Fibroblast of lung (primary cell): Measurements from ENCODE around the gene UBL5. TPM values are rescaled to one million over a fixed set of nuclear protein-coding genes. Genes with fewer than 3 reads are reported as not detected.
"Not testable (repeated sequence)": the region's sequence is repeated elsewhere in the genome, so short reads cannot be mapped to it uniquely, and the experiment has no call there.

Experiments
- DNase-seq, 2 donors: peaks; one replicate each; pipeline versions ENCODE4 v3.0.0 to v3.0.0-alpha.2; 2010; ENCODE audit warnings: low read depth in 2 of 2
- H2AFZ ChIP-seq: 2 replicates; pipeline ENCODE4 v1.5.1; 2012; ENCODE audit warnings: low read length, control low read depth, inconsistent platforms
- H3K27ac ChIP-seq: 2 replicates; pipeline ENCODE4 v1.5.1; 2011; ENCODE audit warnings: low read length, control low read depth; ENCODE audit not compliant: insufficient read depth
- H3K27me3 ChIP-seq: 2 replicates; pipeline ENCODE4 v1.5.1; 2011; ENCODE audit warnings: mild to moderate bottlenecking, low read length; ENCODE audit not compliant: control insufficient read depth, insufficient read depth
- H3K36me3 ChIP-seq: 2 replicates; pipeline ENCODE4 v1.5.1; 2011; ENCODE audit warnings: low read length; ENCODE audit not compliant: control insufficient read depth, insufficient read depth
- H3K4me1 ChIP-seq: 2 replicates; pipeline ENCODE4 v1.5.1; 2011; ENCODE audit warnings: low read length; ENCODE audit not compliant: control insufficient read depth, insufficient read depth; ENCODE audit errors: extremely low read depth
- H3K4me2 ChIP-seq: 2 replicates; pipeline ENCODE4 v1.5.1; 2011; ENCODE audit warnings: low read length, control low read depth; ENCODE audit not compliant: insufficient read depth; ENCODE audit errors: extremely low read depth
- H3K4me3 ChIP-seq, 4 experiments: fragments of 200-600 bp in 1 of 4; sonication (generic) in 1 of 4; replicated peaks in 1 of 4; 2 replicates each; pipeline ENCODE4 v1.5.1; 2011 to 2016; ENCODE audit warnings: low read length in 4 of 4, low read depth in 3 of 4, mild to moderate bottlenecking in 3 of 4, control low read depth in 2 of 4, inconsistent platforms in 1 of 4, mixed read lengths in 1 of 4; ENCODE audit not compliant: insufficient read depth in 1 of 4; ENCODE audit errors: control extremely low read depth in 1 of 4
- H3K79me2 ChIP-seq: 2 replicates; pipeline ENCODE4 v1.5.1; 2012; ENCODE audit warnings: mild to moderate bottlenecking, low read length, inconsistent platforms; ENCODE audit not compliant: control insufficient read depth, insufficient read depth
- H3K9ac ChIP-seq: 2 replicates; pipeline ENCODE4 v1.5.1; 2011; ENCODE audit warnings: mild to moderate bottlenecking, low read length, control low read depth; ENCODE audit not compliant: insufficient read depth
- H3K9me3 ChIP-seq: 2 replicates; pipeline ENCODE4 v1.5.1; 2012; ENCODE audit warnings: low read depth, low read length; ENCODE audit not compliant: control insufficient read depth, insufficient read depth
- H4K20me1 ChIP-seq: 2 replicates; pipeline ENCODE4 v1.5.1; 2011; ENCODE audit warnings: low read length; ENCODE audit not compliant: control insufficient read depth, insufficient read depth; ENCODE audit errors: extremely low read depth
- EZH2 ChIP-seq: IDR thresholded peaks from 2 replicates; pipeline ENCODE4 v1.5.1; 2012; ENCODE audit warnings: low read length, control low read depth, mild to moderate bottlenecking; ENCODE audit errors: missing control alignments
- polyA minus RNA-seq: library from RNA; depleted of rRNA, polyadenylated mRNA; stranded (reverse); fragments of >200 nt; gene quantifications from 2 replicates; pipeline ENCODE4 v1.2.3, GENCODE V29; 2011; ENCODE audit warnings: low replicate concordance
- polyA plus RNA-seq, 2 donors: library from polyadenylated mRNA; depleted of rRNA in 1 of 2; stranded (reverse) in 1 of 2; unstranded in 1 of 2; fragments of >200 nt; gene quantifications; 2 replicates each; pipeline ENCODE4 v1.2.1, GENCODE V29; 2011 to 2012; ENCODE audit warnings: missing spikeins in 1 of 2
- total RNA-seq: library from RNA; depleted of rRNA; stranded (reverse); fragments of >200 nt; gene quantifications from 2 replicates; pipeline ENCODE4 v1.2.1, GENCODE V29; 2014
- TF ChIP-seq, protein P1 (sequence below), 2 donors: IDR thresholded peaks in 1 of 2; conservative IDR thresholded peaks in 1 of 2; 1 replicate in 1 of 2; 2 replicates in 1 of 2; pipeline ENCODE4 v1.5.1; 2011 to 2012; ENCODE audit warnings: low read length in 2 of 2, control low read depth in 1 of 2, inconsistent platforms in 1 of 2, low read depth in 1 of 2, mild to moderate bottlenecking in 1 of 2

UBL5 gene
- total RNA-seq: 151 and 154 TPM in 2 replicates
- polyA plus RNA-seq: 1,038 and 1,336 TPM in 2 replicates
- 594 and 704 TPM in 2 replicates for polyA plus RNA-seq (2012)
- 55.7 and 76.6 TPM in 2 replicates for polyA minus RNA-seq

DNA sequence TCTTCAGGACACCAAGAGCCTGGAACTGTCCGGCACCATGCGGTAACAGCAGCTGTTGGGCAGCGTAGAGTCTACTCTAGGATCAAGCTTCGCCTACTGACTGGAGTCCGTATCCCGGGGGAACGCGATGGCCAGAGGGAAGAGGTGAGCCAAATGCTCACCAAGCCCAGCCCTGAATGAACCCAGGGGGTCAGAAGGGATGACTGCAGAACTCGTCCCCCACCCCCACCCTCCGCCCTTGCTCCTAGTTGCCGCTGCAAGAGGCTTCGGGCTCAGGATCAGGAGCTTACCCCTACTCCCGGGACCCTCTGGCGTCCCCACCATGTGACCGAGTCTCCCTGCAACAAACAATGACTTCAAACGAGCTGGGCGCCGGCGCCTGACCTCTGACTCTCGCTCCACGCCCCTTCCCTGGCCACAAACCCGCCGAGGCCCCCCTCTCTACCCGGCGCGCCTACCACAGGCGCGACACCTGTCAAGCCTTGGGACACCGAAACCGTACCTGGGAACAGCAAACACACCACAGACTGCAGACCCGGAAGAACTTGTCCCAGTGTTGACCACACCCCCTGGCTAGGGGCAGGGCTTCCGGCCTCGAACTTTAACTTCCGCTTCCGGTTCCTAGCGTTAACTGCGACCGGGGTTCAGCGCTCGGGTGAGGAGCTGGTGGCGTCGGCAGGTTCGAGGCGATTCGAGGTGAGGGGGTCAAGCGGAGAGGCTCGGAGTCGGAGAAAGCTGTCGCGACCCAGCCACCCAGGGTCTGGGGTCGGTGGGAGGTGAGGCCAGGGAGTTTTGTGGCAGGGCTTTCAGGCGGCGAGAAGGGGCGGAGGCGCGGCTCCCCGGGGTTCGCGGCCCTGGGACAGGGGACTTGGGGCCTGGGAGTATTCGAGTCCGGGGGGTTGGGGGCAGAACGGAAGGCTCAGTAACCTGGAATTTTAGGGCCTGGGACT lies at the start of gene UBL5:
TSS of gene UBL5 (plus strand) at position 630 of the 950 bp plus-strand sequence. CDS start 420 bp downstream, outside the sequence.
- peak within 1 kb of the TSS; percentile 88 to 100 (median 96) for H3K4me3 ChIP-seq
- TF ChIP-seq, protein P1, sequence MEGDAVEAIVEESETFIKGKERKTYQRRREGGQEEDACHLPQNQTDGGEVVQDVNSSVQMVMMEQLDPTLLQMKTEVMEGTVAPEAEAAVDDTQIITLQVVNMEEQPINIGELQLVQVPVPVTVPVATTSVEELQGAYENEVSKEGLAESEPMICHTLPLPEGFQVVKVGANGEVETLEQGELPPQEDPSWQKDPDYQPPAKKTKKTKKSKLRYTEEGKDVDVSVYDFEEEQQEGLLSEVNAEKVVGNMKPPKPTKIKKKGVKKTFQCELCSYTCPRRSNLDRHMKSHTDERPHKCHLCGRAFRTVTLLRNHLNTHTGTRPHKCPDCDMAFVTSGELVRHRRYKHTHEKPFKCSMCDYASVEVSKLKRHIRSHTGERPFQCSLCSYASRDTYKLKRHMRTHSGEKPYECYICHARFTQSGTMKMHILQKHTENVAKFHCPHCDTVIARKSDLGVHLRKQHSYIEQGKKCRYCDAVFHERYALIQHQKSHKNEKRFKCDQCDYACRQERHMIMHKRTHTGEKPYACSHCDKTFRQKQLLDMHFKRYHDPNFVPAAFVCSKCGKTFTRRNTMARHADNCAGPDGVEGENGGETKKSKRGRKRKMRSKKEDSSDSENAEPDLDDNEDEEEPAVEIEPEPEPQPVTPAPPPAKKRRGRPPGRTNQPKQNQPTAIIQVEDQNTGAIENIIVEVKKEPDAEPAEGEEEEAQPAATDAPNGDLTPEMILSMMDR (conservative IDR thresholded peaks at IDR 0.05 in 1 of 2, IDR thresholded peaks at IDR 0.05 in 1 of 2; ENCODE audit: low read depth in 1 of 2, low read length in 2 of 2): no peak
- TF ChIP-seq EZH2: no peak
- H3K27me3 ChIP-seq: no peaks in the 10 kb centered on the region
- H3K9ac ChIP-seq: peak within 1 kb of the TSS; percentile 87
- no peaks in the 10 kb centered on the region for H3K9me3 ChIP-seq
- peak; percentile 77 to 84 for DNase-seq
- H4K20me1 ChIP-seq: peaks cover 3% of the 10 kb centered on the region
- H3K79me2 ChIP-seq: peaks cover 35% of the 10 kb centered on the region
- H3K27ac ChIP-seq: peak within 1 kb of the TSS; percentile 73
- peaks cover 3% of the 10 kb centered on the region for H3K36me3 ChIP-seq
- peaks cover 6% of the 10 kb centered on the region for H3K4me1 ChIP-seq
- peak within 1 kb of the TSS; percentile 95 for H3K4me2 ChIP-seq
- peak within 1 kb of the TSS; percentile 84 for H2AFZ ChIP-seq

DNA sequence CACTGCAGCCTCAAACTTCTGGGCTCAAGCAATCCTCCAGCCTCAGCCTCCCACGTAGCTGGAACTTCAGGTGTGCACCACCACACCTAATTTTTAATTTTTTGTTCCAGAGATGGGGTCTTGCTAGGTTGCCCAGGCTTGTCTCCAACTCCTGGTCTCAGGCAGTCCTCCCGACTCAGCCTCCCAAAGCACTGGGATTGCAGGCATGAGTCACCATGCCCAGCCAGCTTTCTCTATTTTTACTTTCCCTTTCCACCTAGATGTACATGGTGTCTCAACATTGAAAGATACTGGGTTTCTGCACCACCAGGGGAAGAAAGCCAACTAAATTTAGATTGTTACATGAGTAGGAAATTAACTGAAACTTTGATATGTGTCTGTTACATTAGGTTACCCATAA lies 45.4 kb upstream of the UBL5 start:
- Histone ChIP-seq H3K4me1 (no peaks in the 10 kb centered on the region), H3K27ac (no peak overlapping the region), H3K4me2 (no peak overlapping the region), H3K27me3 (no peaks in the 10 kb centered on the region), H3K9ac (no peak overlapping the region), H3K9me3 (no peaks in the 10 kb centered on the region), H4K20me1 (no peaks in the 10 kb centered on the region), H3K36me3 (no peaks in the 10 kb centered on the region), H2AFZ (no peak overlapping the region), H3K79me2 (no peaks in the 10 kb centered on the region), H3K4me3 (no peak overlapping the region)
- TF ChIP-seq EZH2: no peak
- TF ChIP-seq, protein P1 (conservative IDR thresholded peaks at IDR 0.05 in 1 of 2, IDR thresholded peaks at IDR 0.05 in 1 of 2; ENCODE audit: low read depth in 1 of 2, low read length in 2 of 2): no peak
- DNase-seq: no peak

DNA sequence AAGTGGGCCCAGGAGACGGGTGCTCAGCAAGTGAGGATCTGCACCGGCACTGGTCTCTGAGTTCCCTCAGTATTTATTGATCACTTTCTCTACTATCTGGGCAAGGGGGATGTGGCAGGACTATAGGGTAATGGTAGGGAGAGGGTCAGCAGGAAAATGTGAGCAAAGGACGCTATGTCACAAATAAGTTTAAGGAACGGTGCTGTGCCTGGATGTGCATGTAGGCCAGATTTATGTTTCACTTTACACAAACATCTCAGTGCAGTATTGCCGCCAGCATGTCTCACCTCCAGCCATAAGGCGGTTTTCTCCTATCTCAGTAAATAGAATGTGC lies 43.6 kb upstream of the UBL5 start:
- H3K4me2 ChIP-seq, H3K27ac ChIP-seq, H3K79me2 ChIP-seq, H3K9me3 ChIP-seq, H3K27me3 ChIP-seq, H4K20me1 ChIP-seq, H2AFZ ChIP-seq, H3K36me3 ChIP-seq, H3K4me1 ChIP-seq, H3K9ac ChIP-seq, H3K4me3 ChIP-seq, DNase-seq: not testable (repeated sequence)
